Right renal cortex interstitium (tissue), 3 donors: ENCODE data around the gene XNDC1N. TPM values are rescaled to one million over a fixed set of nuclear protein-coding genes. Genes with fewer than 3 reads are reported as not detected.
"Not testable (repeated sequence)": the region's sequence is repeated elsewhere in the genome, so short reads cannot be mapped to it uniquely, and the experiment has no call there.

ENCODE experiments used
- DNase-seq, 3 donors: peaks; one replicate each; pipeline ENCODE4 v3.0.0-alpha.2; 2013; ENCODE audit warnings: low read depth in 3 of 3, low spot score in 2 of 3
- polyA plus RNA-seq, 3 donors: library from polyadenylated mRNA; unstranded; fragments of 120-200 nt; gene quantifications; one replicate each; pipeline ENCODE4 v1.2.1, GENCODE V29; 2013; ENCODE audit not compliant: insufficient read length in 3 of 3

Gene XNDC1N
- polyA plus RNA-seq, 3 donors, result 5.6 to 8.1 (median 6.2) TPM

- DNase-seq, result no peak
These were observed 4.9 kb upstream of the XNDC1N start for GRCh38 chr11:71933141-71933933.

GRCh38 chr11:71931245-71931602, 2.8 kb upstream of the XNDC1N start:
- DNase-seq, result no peak

- DNase-seq, result no peak
These were observed 2.3 kb upstream of the XNDC1N start for GRCh38 chr11:71930556-71931244.

- no peak for DNase-seq
These were observed 1.1 kb upstream of the XNDC1N start for GRCh38 chr11:71929491-71929890.

- DNase-seq, result peak; percentile 96 to 99 (median 97)
These were observed 496 bp upstream of the XNDC1N start, which contains the start of gene RNF121 for GRCh38 chr11:71928737-71929443. Gene RNF121 (plus strand): TSS chr11:71929046. CDS start chr11:71929062, 16 bp downstream.

- DNase-seq, result no peak
These were observed 10.7 kb downstream of the XNDC1N start for GRCh38 chr11:71917646-71918140.

- DNase-seq, result no peak
These were observed 13.7 kb downstream of the XNDC1N start for GRCh38 chr11:71914617-71915189.

GRCh38 chr11:71913756-71914526, 14.5 kb downstream of the XNDC1N start:
- DNase-seq, result no peak

- not testable (repeated sequence) for DNase-seq
These were observed 16.4 kb downstream of the XNDC1N start for GRCh38 chr11:71911986-71912340.

GRCh38 chr11:71911321-71911985, 16.9 kb downstream of the XNDC1N start:
- DNase-seq, result not testable (repeated sequence)

- not testable (repeated sequence) for DNase-seq
These were observed 17.6 kb downstream of the XNDC1N start for GRCh38 chr11:71910775-71911174.

- no peak for DNase-seq
These were observed 20.2 kb downstream of the XNDC1N start for GRCh38 chr11:71908218-71908617.

GRCh38 chr11:71901137-71901536, 27.3 kb downstream of the XNDC1N start:
- not testable (repeated sequence) for DNase-seq

GRCh38 chr11:71895961-71896360, 32.4 kb downstream of the XNDC1N start:
- DNase-seq, result no peak

GRCh38 chr11:71889181-71889872, 39.1 kb downstream of the XNDC1N start:
- not testable (repeated sequence) for DNase-seq

- not testable (repeated sequence) for DNase-seq
These were observed 39.9 kb downstream of the XNDC1N start for GRCh38 chr11:71888335-71889010.

GRCh38 chr11:71885806-71886205, 42.6 kb downstream of the XNDC1N start:
- DNase-seq, result not testable (repeated sequence)
